B cell (primary cell): ENCODE measurements around the gene ST6GALNAC2. TPM values are rescaled to one million over a fixed set of nuclear protein-coding genes. Genes with fewer than 3 reads are reported as not detected.

ENCODE experiments used
- ATAC-seq: fragments of 200-7000 bp; cut with Tn5 transposase; one replicate; pipeline ENCODE4 v1.10.0; 2021; ENCODE audit warnings: low read depth, mild to moderate bottlenecking, moderate number of reproducible peaks, moderate library complexity
- CTCF ChIA-PET: fragments of 350-600 bp; sonication (Branson Sonifier 250); formaldehyde crosslinking; loops from one replicate; lab custom pipeline; 2021; ENCODE audit warnings: antibody characterized with exemption, inconsistent platforms; lab: Charles Lee
- POLR2A ChIA-PET: fragments of 350-600 bp; sonication (Branson Sonifier 250); formaldehyde crosslinking; loops from one replicate; lab custom pipeline; 2021; ENCODE audit warnings: antibody characterized with exemption; lab: Charles Lee
- DNase-seq: peaks from one replicate; pipeline ENCODE4 v3.0.0; 2013
- H2AFZ ChIP-seq: 2 replicates; pipeline ENCODE4 v1.6.1; 2012; ENCODE audit warnings: mild to moderate bottlenecking, low read depth, low read length; ENCODE audit not compliant: insufficient read depth, poor library complexity, severe bottlenecking
- H3K27ac ChIP-seq, 2 donors: 1 replicate in 1 of 2; 2 replicates in 1 of 2; pipeline ENCODE4 v1.5.1; 2012 to 2013; ENCODE audit warnings: low read length in 2 of 2, mild to moderate bottlenecking in 2 of 2, moderate library complexity in 1 of 2
- H3K27me3 ChIP-seq, 4 experiments: fragments of 200-600 bp in 1 of 4; sonication (generic) in 1 of 4; replicated peaks in 1 of 4; 1 replicate in 2 of 4; 2 replicates in 2 of 4; pipeline versions ENCODE4 v1.6.1 to v1.7.0; 2013 to 2016; ENCODE audit warnings: low read length in 3 of 4, mild to moderate bottlenecking in 2 of 4, mixed read lengths in 1 of 4, moderate library complexity in 1 of 4; ENCODE audit not compliant: insufficient read depth in 4 of 4, control insufficient read depth in 3 of 4; ENCODE audit errors: control extremely low read depth in 1 of 4
- H3K36me3 ChIP-seq, 2 experiments: replicated peaks in 1 of 2; 1 replicate in 1 of 2; 2 replicates in 1 of 2; pipeline versions ENCODE4 v1.6.1 to v1.7.1; 2013; ENCODE audit warnings: low read length in 1 of 2; ENCODE audit not compliant: insufficient read depth in 2 of 2, control insufficient read depth in 1 of 2; ENCODE audit errors: control extremely low read depth in 1 of 2, extremely low read depth in 1 of 2
- H3K4me1 ChIP-seq, 2 donors: fragments of 200-600 bp in 1 of 2; sonication (generic) in 1 of 2; 1 replicate in 1 of 2; 2 replicates in 1 of 2; pipeline versions ENCODE4 v1.5.1 to v1.6.1; 2013 to 2017; ENCODE audit warnings: low read length in 2 of 2; ENCODE audit not compliant: control insufficient read depth in 2 of 2, insufficient read depth in 2 of 2
- H3K4me2 ChIP-seq: replicated peaks from 2 replicates; pipeline ENCODE3; 2012; ENCODE audit warnings: mild to moderate bottlenecking, low read depth, low read length; ENCODE audit not compliant: poor library complexity, severe bottlenecking
- H3K4me3 ChIP-seq, 5 experiments: fragments of 200-600 bp in 1 of 5; sonication (generic) in 1 of 5; 1 replicate in 3 of 5; 2 replicates in 2 of 5; pipeline versions ENCODE4 v1.5.1 to v1.7.0; 2011 to 2016; ENCODE audit warnings: low read length in 4 of 5, mild to moderate bottlenecking in 4 of 5, low read depth in 2 of 5, control low read depth in 1 of 5, moderate library complexity in 1 of 5; ENCODE audit not compliant: insufficient read depth in 1 of 5; ENCODE audit errors: control extremely low read depth in 1 of 5, extremely low read depth in 1 of 5
- H3K79me2 ChIP-seq: fragments of 200-600 bp; sonication (generic); one replicate; pipeline ENCODE4 v1.6.0; 2016; ENCODE audit warnings: low read length; ENCODE audit not compliant: control insufficient read depth, insufficient read depth
- H3K9ac ChIP-seq: fragments of 200-600 bp; sonication (generic); 2 replicates; pipeline ENCODE4 v1.6.1; 2017; ENCODE audit warnings: mild to moderate bottlenecking, low read length, moderate library complexity
- H3K9me3 ChIP-seq, 3 donors: one replicate each; pipeline versions ENCODE4 v1.6.1 to v1.7.1; 2013; ENCODE audit warnings: low read length in 2 of 3; ENCODE audit not compliant: control insufficient read depth in 2 of 3, insufficient read depth in 1 of 3; ENCODE audit errors: control extremely low read depth in 1 of 3
- H4K20me1 ChIP-seq: 2 replicates; pipeline ENCODE4 v1.6.0; 2012; ENCODE audit warnings: mild to moderate bottlenecking, low read length; ENCODE audit not compliant: insufficient read depth, control insufficient read depth, poor library complexity, severe bottlenecking
- H3K27ac Mint-ChIP-seq: one replicate; pipeline ENCODE4 v1.8.0; 2021; ENCODE audit warnings: mixed read lengths
- H3K27me3 Mint-ChIP-seq: one replicate; pipeline ENCODE4 v1.8.0; 2021; ENCODE audit warnings: mixed read lengths
- H3K4me1 Mint-ChIP-seq: one replicate; pipeline ENCODE4 v1.8.0; 2021; ENCODE audit warnings: mixed read lengths
- H3K4me3 Mint-ChIP-seq: one replicate; pipeline ENCODE4 v1.8.0; 2021; ENCODE audit warnings: mixed read lengths
- H3K9me3 Mint-ChIP-seq: one replicate; pipeline ENCODE4 v1.8.0; 2022; ENCODE audit warnings: mixed read lengths; ENCODE audit not compliant: insufficient read depth
- CTCF ChIP-seq: fragments of 200-600 bp; IDR thresholded peaks from one replicate; pipeline ENCODE4 v1.8.0; 2022; ENCODE audit warnings: antibody characterized with exemption, mild to moderate bottlenecking
- EZH2 ChIP-seq: IDR thresholded peaks from 2 replicates; pipeline ENCODE4 v1.6.1; 2012; ENCODE audit warnings: borderline replicate concordance, low read depth, mild to moderate bottlenecking, moderate library complexity, low read length; ENCODE audit not compliant: insufficient read depth, poor library complexity, severe bottlenecking
- WGBS: methylation state at CpG from one replicate; pipeline ENCODE4 v1.1.5; 2013; ENCODE audit warnings: missing lambda C conversion rate; ENCODE audit not compliant: insufficient coverage; 5-methylcytosine and 5-hydroxymethylcytosine counted together
- intact Hi-C: fragments of 100-400 bp; cut with micrococcal nuclease; formaldehyde crosslinking; loops from one replicate; pipeline ENCODE4 v1.10.0; 2022
- polyA plus RNA-seq: library from polyadenylated mRNA; depleted of rRNA; stranded (reverse); fragments of >200 nt; gene quantifications from 2 replicates; pipeline ENCODE4 v1.2.3, GENCODE V29; 2012
- total RNA-seq, 2 donors: library from RNA; stranded (reverse); fragments of 120-200 nt in 1 of 2; gene quantifications; 1 replicate in 1 of 2; 2 replicates in 1 of 2; pipeline versions ENCODE4 v1.2.3 to v1.2.4, GENCODE V29; 2013 to 2022

The ST6GALNAC2 gene
- total and polyA plus RNA-seq, 2 donors (not counting 1 experiment from before 2014, with no cell fraction given): 0.58 to 2.7 TPM

- ChIA-PET POLR2A (interaction anchor here (0.6 to 2.9 kb wide), 23 partner anchors 8 to 1828 kb away, joined by 3 to 31 read pairs (median 5); partner anchors contain the start of genes FDXR, PRCD, RHBDF2 and SEC14L1), CTCF (interaction anchor here (0.6 to 5.2 kb wide), 24 partner anchors 8 to 184 kb away, joined by 3 to 52 read pairs (median 5); partner anchors contain the start of genes AANAT, CYGB, PRCD and ST6GALNAC2)
- Histone ChIP-seq H3K27ac (peak overlapping the region; percentile 97 to 99), H3K4me1 (peaks cover 52 to 62% of the 10 kb centered on the region in 2 donors), H3K9me3 (no peaks in the 10 kb centered on the region), H2AFZ (peak overlapping the region; percentile 72), H4K20me1 (no peaks in the 10 kb centered on the region), H3K79me2 (peaks cover 37% of the 10 kb centered on the region), H3K27me3 (no peaks in the 10 kb centered on the region), H3K9ac (peak overlapping the region; percentile 77), H3K36me3 (no peaks in the 10 kb centered on the region), H3K4me2 (peak overlapping the region; percentile 98), H3K4me3 (peak overlapping the region; percentile 11 to 77 (median 70))
- peak overlapping the region; percentile 90 for H3K27ac Mint-ChIP-seq
- H3K27me3 Mint-ChIP-seq: no peaks in the 10 kb centered on the region
- TF ChIP-seq CTCF: no peak
- no peak for TF ChIP-seq EZH2
- WGBS: 5% methylated on average over 14 of the region's 15 CpGs
- H3K4me1 Mint-ChIP-seq: peaks cover 58% of the 10 kb centered on the region
- peak overlapping the region; percentile 84 for H3K4me3 Mint-ChIP-seq
- ATAC-seq (peak; percentile 61), DNase-seq (peak; percentile 78)
- H3K9me3 Mint-ChIP-seq: no peaks in the 10 kb centered on the region
- intact Hi-C loops: loop anchor here (1.0 to 5.0 kb wide), 4 partner anchors 19 to 198 kb away; partner anchors contain the start of genes JMJD6 and METTL23
These were observed 57.5 kb downstream of the ST6GALNAC2 start for GRCh38 chr17:76528156-76528527.
